ELR (cell line): ENCODE results near the gene ABCA3.
A peak's percentile ranks its signal among the peaks of the same experiment; 100 is the strongest.
"Not testable (repeated sequence)": the region's sequence is repeated elsewhere in the genome, so short reads cannot be mapped to it uniquely, and the experiment has no call there.

ENCODE experiments used
- DNase-seq: peaks from one replicate; pipeline ENCODE4 v3.0.0-alpha.2; 2015; ENCODE audit warnings: low read depth

ABCA3 gene

GRCh38 chr16:2280981-2281542 lies 59.5 kb downstream of the ABCA3 start:
- no peak for DNase-seq

DNA sequence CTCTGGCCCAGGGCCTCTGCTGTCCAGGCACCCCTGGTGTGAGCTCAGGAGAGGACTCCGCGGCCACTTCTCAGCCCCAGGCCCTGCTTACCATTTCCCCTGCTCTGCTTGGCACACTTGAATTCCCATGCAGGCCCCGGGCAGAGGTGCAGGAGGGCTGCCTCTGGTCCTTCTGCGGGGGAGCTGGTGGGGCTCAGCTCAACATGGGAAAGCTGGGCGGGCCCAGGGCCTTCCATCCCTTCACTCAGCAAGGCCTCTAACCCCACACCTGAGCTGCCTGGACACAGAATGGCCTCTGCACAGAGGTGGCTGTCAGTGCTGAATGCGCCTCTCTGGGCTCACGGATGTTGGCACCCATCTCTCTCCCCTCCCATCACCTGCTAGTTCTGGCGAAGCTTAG lies 60.1 kb downstream of the ABCA3 start:
- no peak for DNase-seq

- no peak for DNase-seq
Observed at GRCh38 chr16:2278956-2279800, 61.4 kb downstream of the ABCA3 start.

DNA sequence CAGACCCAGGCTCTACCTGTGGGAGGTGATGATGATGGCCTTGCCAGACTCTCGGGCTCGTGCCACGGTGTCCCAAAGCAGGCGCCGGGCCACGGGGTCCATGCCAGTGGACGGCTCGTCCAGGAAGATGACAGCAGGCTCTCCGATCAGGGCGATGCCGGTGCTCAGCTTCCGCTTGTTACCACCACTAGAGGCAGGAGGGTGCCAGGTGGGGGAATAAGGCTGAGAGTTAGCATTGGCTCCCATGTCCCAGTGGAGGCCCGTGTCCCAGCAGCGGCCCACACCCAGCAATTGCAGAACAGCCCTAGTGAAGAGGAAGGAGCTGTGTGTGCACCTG lies 62.3 kb downstream of the ABCA3 start:
- DNase-seq: no peak

DNA sequence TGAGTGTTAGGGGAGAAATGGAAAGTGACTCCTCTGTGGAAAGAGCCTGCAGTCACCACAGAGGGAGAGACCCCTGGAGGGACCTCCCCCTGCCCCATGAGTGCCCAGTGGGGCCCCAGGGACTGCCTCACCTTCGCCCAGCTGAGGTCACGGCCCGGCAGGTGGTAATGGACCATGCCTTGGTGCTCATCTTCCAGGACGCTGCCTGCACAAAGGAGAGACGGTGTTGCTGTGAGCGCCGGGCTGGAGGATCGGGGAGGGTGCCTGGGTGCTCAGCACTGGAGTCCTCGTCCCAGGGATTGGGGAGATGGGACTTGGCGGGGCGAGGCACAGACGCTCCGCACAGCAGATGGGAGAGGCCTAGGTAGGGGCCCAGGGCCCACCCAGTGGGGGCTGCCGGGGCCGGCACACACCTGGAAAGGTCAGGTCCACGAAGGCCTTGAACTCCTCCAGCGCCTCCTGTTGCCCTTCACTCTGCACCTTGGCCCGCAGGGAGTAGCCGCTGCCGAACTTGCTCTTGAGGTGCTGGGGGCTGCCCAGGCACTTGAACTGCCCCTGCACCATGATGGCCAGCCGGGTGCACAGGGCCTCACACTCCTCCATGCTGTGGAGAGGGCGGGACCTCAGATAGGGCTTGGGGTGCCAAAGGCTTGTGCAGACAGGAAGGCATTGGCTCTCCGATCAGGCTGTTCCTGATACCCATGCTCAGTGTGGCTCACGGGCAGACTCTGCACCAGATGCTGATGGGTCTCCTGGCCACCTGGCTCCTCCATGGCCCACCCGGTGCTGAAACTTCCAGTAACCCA lies 62.9 kb downstream of the ABCA3 start:
- no peak for DNase-seq

DNA sequence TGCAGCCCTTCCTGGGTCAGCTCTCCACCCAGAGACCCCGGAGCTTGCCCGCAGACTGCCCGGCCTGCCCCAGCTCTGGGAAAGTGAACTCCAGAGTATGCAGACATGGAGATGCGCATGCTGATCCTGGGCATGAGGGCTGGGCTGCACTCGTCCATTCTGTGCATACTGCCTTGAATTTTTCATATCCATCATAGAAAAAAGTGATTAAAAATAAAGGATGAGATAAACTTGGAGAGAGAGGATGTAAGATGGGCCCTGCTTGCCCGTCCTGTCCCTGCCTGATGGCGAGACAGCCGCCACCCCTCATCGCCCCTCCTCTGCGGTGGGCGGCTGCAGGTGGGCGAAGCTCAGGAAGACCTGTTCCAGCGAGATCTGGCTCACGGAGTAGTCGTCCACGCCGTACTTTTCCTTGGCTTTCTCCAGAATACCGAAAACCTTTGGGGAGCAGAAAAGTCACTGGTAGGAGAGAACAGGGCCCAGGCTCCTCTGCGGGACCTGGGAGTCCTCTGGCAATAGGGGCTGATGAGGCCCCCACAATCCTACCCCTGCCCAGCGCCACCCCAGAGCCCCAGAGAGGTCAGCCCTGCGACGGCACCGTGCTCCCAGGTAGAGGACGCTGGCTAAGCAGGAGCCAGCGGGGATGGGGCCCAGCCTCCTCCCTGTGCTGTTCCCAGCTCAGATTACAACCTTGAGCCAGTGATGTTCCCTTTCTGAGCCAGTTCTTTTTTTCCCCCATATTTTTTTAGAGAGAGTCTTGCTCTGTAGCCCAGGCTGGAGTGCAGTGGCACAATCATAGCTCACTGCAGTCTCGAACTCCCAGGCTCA lies 63.9 kb downstream of the ABCA3 start:
- DNase-seq: no peak

DNA sequence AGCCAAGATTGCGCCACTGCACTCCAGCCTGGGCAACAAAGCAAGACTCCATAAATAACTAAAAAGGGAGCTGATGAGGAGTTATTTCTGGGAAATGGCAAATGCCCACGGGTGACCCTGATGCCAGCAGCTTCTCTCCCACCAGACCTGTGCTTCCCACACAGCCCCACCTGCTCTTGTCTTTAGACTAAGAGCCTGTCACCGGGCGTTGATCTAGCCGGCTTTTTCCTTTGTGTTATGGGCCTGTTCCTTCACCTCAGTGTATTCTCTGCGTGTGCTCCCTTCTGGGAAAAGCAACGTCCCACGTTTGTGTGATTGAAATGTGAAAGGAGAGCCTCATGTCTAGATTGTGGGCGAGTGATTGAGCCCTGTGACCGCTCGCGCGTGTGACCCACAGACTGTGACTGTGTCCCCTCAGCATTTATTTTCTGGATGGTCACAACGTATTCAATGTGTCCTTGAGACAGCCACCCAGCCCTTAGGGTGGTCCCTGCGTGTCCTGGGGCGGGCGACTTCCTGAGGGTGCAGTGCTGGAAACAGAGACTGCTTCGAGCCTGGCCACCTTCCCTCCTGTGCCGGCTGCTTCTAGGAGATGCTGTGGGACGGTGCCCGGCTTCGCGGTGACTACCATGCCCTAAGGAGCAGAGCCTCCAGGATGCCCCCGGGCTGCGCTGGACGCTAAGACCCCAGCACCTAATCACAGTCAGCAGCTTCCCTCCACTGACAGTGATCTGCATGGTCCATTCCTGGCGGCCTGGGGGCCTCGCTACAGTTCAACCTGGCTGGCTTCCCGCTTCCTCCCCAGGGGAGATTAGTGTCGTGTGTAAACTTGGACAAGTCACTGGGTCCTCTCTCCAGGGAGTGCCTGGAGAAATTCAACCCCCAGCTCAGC lies 64.8 kb downstream of the ABCA3 start:
- DNase-seq: no peak

- DNase-seq: no peak
Observed at GRCh38 chr16:2273931-2274330, 66.6 kb downstream of the ABCA3 start.

- DNase-seq: no peak
Observed at GRCh38 chr16:2273484-2273883, 67.0 kb downstream of the ABCA3 start.

- DNase-seq: no peak
Observed at GRCh38 chr16:2271848-2272461, 68.6 kb downstream of the ABCA3 start.

- no peak for DNase-seq
Observed at GRCh38 chr16:2270588-2271470, 69.7 kb downstream of the ABCA3 start.

- no peak for DNase-seq
Observed at GRCh38 chr16:2270070-2270462, 70.5 kb downstream of the ABCA3 start.

DNA sequence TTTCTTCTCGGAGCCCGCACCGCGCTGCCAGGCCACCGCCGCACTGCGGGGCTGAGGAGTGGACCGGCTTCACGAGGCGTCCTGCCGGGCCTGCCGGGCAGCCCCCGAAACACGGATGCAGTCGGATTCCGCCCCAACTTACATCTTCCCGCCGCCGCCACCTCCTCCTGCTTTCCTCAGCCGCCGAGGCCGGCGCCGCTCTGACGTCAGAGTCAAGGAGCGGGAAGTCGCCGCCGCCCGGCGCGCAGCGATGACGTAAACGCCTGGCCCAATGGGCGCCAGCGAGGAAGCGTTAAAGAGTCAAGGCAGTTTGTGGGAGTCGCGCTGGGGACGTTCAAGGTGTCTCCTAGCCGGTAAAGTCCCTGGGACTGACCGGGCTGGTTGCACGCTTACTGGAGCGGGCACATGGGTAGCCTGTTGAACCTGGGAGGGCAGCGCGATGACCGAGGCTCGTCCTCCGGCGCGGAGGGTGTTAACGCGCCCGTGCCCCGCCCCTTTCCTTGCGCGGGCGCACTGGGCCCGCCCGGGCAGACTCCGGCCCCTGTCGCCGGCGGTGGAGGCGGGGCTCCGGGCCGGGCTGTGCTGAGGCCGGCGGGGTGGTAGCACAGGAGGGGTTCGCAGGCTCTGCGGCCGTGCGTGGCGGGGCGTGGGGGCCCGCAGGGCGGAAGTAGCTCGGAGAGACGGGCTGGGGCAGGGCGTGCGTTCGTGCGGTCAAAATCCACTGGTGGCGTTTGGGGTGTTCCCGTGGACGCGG lies 72.4 kb downstream of the ABCA3 start, which contains the start of gene RNPS1:
Gene RNPS1, minus strand, starts transcription at position 214 of the 754 bp plus-strand sequence. CDS start 3,483 bp downstream, outside the sequence.
- DNase-seq: peak; percentile 92

DNA sequence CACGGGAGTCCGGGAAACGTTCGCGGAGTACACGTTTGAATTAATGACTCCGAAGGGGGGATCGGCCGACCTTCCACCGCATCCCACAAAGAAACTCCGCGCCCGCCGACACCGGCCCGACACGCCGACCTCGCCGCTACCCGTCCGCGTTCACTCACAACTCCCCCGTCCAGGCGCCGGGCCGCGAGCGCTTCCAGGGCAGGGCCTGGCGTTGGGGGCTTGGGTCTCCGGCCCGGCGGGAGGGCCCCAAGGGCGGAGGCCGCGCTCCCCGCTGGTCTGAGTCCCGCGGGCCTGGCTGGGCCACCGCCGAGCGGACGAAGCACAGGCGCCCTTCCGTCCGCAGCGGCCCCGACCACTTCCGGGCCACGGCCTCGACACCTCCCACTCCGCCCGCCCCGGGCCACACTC lies 73.0 kb downstream of the ABCA3 start:
- DNase-seq: not testable (repeated sequence)

DNA sequence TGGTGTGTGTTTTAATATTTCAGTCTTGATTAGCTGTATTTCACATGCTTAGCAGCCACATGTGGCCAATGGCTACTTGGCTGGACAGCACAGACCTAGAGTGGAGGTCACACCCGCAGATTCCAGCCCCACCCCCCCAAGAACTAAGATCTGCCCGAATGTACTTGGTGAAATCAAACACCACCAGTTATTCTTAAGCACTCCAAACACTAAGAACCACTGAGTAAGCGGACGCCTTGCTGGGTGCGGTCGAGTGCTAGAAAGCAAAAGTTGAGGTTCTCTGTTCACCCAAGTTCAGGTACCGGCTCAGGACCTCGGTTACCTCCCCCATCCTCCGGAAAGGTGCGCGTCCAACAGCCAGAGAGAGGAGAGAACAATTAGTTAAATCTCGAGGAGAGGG lies 73.6 kb downstream of the ABCA3 start:
- peak; percentile 50 for DNase-seq

DNA sequence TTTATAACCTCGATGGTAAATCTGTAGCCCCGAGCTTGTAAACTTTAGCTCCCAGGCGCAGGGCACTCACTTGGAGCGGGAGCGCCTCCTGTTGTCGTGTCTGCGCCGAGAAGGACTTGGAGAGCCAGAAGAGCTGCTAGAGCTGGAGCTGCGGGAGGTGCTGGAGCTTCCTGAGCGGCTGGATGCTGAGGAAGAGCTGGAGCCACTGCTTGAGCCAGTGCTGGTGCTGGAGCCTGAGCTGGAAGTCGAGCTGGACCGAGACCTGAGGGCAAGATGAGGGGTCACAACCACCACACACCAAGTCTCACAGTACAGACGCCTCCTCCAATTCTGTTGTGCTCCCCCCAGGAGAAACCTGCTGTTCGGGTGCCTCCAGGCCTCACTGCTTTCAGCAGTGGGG lies 77.5 kb downstream of the ABCA3 start:
- not testable (repeated sequence) for DNase-seq

GRCh38 chr16:2260250-2260649 lies 80.3 kb downstream of the ABCA3 start:
- no peak for DNase-seq

- not testable (repeated sequence) for DNase-seq
Observed at GRCh38 chr16:2258530-2258929, 82.0 kb downstream of the ABCA3 start.

- no peak for DNase-seq
Observed at GRCh38 chr16:2257726-2258125, 82.8 kb downstream of the ABCA3 start.
